ENCODE results near the gene SIRT1. TPM values are rescaled to one million over a fixed set of nuclear protein-coding genes. Genes with fewer than 3 reads are reported as not detected.
"Not testable (repeated sequence)": the region's sequence is repeated elsewhere in the genome, so short reads cannot be mapped to it uniquely, and the experiment has no call there.

SIRT1 gene
- polyA plus RNA-seq, 1 experiment, result 16.9 TPM

GRCh38 chr10:67864607-67865371 lies 19.7 kb upstream of the SIRT1 start:
- TF ChIP-seq CTCF (IDR thresholded peaks at IDR 0.05; ENCODE audit: low read depth, low read length), result no peak
- CTCF ChIA-PET, result interaction anchor here (2.4 kb wide), 1 partner anchor 9 kb away, joined by 15 read pairs; no protein-coding TSS in a partner anchor
- POLR2A ChIA-PET, result no interaction called here
- H3K4me3 ChIP-seq (ENCODE audit: low read depth, low read length), result no peak overlapping the region
- no peaks in the 10 kb centered on the region for H3K9me3 ChIP-seq (ENCODE audit: control insufficient read depth, insufficient read depth, low read length)
- H3K27ac ChIP-seq (ENCODE audit: low read depth, low read length), result no peak overlapping the region
- no peak for DNase-seq (ENCODE audit: low read depth, low spot score)
- no peaks in the 10 kb centered on the region for H3K27me3 ChIP-seq (ENCODE audit: control insufficient read depth, insufficient read depth, low read length)

- POLR2A ChIA-PET, result no interaction called here
- H3K9me3 ChIP-seq (ENCODE audit: control insufficient read depth, insufficient read depth, low read length), result no peaks in the 10 kb centered on the region
- no peaks in the 10 kb centered on the region for H3K27me3 ChIP-seq (ENCODE audit: control insufficient read depth, insufficient read depth, low read length)
- DNase-seq (ENCODE audit: low read depth, low spot score), result no peak
- no peak for TF ChIP-seq CTCF (IDR thresholded peaks at IDR 0.05; ENCODE audit: low read depth, low read length)
- no peak overlapping the region for H3K27ac ChIP-seq (ENCODE audit: low read depth, low read length)
- H3K4me3 ChIP-seq (ENCODE audit: low read depth, low read length), result no peak overlapping the region
- CTCF ChIA-PET, result interaction anchor here (0.9 to 2.6 kb wide), 3 partner anchors 12 to 30 kb away, joined by 4 to 25 read pairs (median 6); no protein-coding TSS in a partner anchor
These were observed 16.3 kb upstream of the SIRT1 start for GRCh38 chr10:67868132-67868531.

- no peak for TF ChIP-seq CTCF (IDR thresholded peaks at IDR 0.05; ENCODE audit: low read depth, low read length)
- POLR2A ChIA-PET, result interaction anchor here (0.6 kb wide), 1 partner anchor 13 kb away, joined by 3 read pairs; no protein-coding TSS in a partner anchor
- Histone ChIP-seq H3K27ac (ENCODE audit: low read depth, low read length) (no peak overlapping the region), H3K9me3 (ENCODE audit: control insufficient read depth, insufficient read depth, low read length) (no peaks in the 10 kb centered on the region), H3K4me3 (ENCODE audit: low read depth, low read length) (no peak overlapping the region), H3K27me3 (ENCODE audit: control insufficient read depth, insufficient read depth, low read length) (no peaks in the 10 kb centered on the region)
- no peak for DNase-seq (ENCODE audit: low read depth, low spot score)
- CTCF ChIA-PET, result interaction anchor here (0.6 kb wide), 1 partner anchor 13 kb away, joined by 3 read pairs; no protein-coding TSS in a partner anchor
These were observed 14.5 kb upstream of the SIRT1 start for GRCh38 chr10:67869996-67870395.

GRCh38 chr10:67875340-67876238 lies 8.9 kb upstream of the SIRT1 start:
- Histone ChIP-seq H3K27ac (ENCODE audit: low read depth, low read length) (no peak overlapping the region), H3K4me3 (ENCODE audit: low read depth, low read length) (no peak overlapping the region), H3K9me3 (ENCODE audit: control insufficient read depth, insufficient read depth, low read length) (no peaks in the 10 kb centered on the region), H3K27me3 (ENCODE audit: control insufficient read depth, insufficient read depth, low read length) (no peaks in the 10 kb centered on the region)
- TF ChIP-seq CTCF (IDR thresholded peaks at IDR 0.05; ENCODE audit: low read depth, low read length), result no peak
- DNase-seq (ENCODE audit: low read depth, low spot score), result no peak
- POLR2A ChIA-PET, result no interaction called here
- CTCF ChIA-PET, result interaction anchor here (0.5 kb wide), 1 partner anchor 457 kb away, joined by 3 read pairs; no protein-coding TSS in a partner anchor

GRCh38 chr10:67877421-67877820 lies 7.0 kb upstream of the SIRT1 start:
- DNase-seq (ENCODE audit: low read depth, low spot score); H3K9me3 ChIP-seq (ENCODE audit: control insufficient read depth, insufficient read depth, low read length); H3K27me3 ChIP-seq (ENCODE audit: control insufficient read depth, insufficient read depth, low read length); H3K4me3 ChIP-seq (ENCODE audit: low read depth, low read length); H3K27ac ChIP-seq (ENCODE audit: low read depth, low read length): not testable (repeated sequence)
- CTCF ChIA-PET, result interaction anchor here (0.7 kb wide), 2 partner anchors 22 to 179 kb away, joined by 5 to 6 read pairs; no protein-coding TSS in a partner anchor
- POLR2A ChIA-PET, result interaction anchor here (0.7 kb wide), 1 partner anchor 9 kb away, joined by 5 read pairs; no protein-coding TSS in a partner anchor
